IPS-NIHi11 (cell line): ENCODE measurements around the gene ERCC6L2.

Source experiments
- DNase-seq: peaks from one replicate; pipeline ENCODE4 v3.0.0; 2012; ENCODE audit warnings: mixed read lengths, low spot score

Gene ERCC6L2

GRCh38 chr9:95862343-95862742, 13.1 kb upstream of the ERCC6L2 start:
- no peak for DNase-seq

DNA sequence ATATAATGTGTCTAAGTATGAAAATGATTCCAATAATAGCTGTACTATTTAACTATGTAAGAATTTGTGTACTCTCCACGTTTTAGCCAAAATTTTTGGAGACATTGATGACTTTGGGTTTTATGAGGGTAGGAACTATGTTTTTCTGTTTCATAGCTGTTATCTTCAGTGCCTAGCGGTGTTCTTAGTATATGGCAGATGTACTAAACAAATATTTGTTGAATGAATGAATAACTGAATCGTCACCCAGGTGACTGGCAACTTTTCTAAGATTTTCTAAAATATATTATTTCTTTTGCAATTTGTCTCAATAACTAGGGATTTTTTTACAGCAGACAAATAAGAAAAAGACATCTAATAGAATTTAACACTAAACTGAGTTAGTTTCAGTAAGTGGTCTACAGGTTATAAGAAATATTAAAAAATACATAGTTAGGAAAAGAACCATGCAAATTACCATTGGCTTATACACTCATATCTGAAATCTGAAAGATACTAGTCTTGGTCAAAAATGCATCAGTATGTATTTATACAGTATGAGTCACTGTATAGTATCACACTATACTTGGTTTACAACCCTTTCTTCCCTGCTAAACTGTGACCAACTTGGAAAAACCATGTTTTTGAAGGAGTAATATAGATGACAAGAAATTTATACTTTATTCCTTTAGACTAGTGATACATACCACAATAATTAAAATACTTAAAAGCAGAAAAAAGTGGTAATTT, 10.5 kb upstream of the ERCC6L2 start:
- DNase-seq, result no peak

- DNase-seq, result no peak
Observed at GRCh38 chr9:95870352-95870751, 5.1 kb upstream of the ERCC6L2 start.

- DNase-seq, result no peak
Observed at GRCh38 chr9:95870906-95871305, 4.6 kb upstream of the ERCC6L2 start.

DNA sequence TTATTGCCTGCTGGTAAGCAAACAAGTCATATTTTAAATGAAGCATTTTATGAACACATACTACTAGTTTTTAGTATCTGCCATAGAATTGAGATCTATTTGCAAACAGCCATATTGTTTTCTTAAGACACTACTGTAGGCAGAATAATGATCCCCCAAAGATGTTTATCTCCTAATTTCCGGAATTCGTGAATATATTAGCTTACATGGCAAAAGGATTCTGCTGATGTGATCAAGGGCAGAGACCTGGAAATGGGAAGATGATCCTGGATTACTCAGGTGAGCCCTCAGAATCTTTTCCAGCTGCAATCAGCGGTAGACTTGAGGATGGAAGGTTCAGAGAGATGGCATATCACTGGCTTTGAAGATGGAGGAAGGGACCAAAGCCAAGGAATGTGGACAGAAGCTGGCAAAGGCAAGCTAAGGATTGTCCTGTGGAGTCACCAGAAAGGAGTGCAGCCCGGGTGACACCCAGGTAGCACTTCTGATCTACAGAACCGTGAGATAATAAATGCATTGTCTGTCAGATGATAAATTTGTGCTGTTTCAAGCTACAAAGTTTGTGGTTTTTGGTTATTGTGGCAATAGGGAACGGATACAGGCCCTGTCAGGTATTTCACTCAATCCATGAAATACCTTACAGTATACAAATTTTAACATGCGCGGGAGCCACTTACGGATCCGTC, 1.0 kb upstream of the ERCC6L2 start:
- DNase-seq, result no peak

DNA sequence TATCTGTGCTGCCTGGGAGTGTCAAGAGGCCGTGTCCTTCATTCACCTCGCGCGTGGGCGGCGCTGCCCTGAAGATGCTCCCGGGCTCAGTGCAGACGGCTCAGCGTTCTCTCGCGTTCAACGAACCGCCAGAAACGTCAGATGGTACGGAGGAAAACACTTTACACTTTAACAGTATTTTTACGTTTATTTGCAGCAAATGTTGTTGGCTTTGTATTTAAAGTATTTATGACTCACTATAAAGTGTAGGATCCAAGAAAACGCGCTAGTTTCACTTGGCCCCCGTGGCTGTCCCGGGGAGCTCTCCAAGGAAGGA, 544 bp upstream of the ERCC6L2 start:
- peak; percentile 33 for DNase-seq

GRCh38 chr9:95876138-95876444, 600 bp downstream of the ERCC6L2 start:
- DNase-seq, result no peak

- no peak for DNase-seq
Observed at GRCh38 chr9:95876595-95876994, 1.1 kb downstream of the ERCC6L2 start.

GRCh38 chr9:95877984-95878383, 2.5 kb downstream of the ERCC6L2 start:
- no peak for DNase-seq

DNA sequence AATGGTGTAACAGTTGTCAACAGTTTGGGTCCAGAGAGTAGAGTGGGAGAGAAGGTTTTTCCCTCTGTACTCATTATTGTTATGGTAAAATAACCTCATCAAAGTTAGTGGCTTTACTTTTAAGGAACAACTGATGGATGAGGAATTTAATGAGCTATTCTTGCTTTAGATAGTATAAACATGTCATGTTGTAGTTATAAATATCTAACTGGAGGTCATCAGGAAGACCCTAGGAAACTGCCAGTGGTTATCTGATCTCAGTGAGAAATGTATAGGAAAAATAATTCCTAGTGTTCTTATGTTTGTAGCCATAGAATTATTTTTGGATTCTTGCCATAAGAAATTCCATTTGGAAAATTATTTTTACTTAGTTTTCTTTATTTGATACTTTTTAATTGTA, 4.1 kb downstream of the ERCC6L2 start:
- no peak for DNase-seq

DNA sequence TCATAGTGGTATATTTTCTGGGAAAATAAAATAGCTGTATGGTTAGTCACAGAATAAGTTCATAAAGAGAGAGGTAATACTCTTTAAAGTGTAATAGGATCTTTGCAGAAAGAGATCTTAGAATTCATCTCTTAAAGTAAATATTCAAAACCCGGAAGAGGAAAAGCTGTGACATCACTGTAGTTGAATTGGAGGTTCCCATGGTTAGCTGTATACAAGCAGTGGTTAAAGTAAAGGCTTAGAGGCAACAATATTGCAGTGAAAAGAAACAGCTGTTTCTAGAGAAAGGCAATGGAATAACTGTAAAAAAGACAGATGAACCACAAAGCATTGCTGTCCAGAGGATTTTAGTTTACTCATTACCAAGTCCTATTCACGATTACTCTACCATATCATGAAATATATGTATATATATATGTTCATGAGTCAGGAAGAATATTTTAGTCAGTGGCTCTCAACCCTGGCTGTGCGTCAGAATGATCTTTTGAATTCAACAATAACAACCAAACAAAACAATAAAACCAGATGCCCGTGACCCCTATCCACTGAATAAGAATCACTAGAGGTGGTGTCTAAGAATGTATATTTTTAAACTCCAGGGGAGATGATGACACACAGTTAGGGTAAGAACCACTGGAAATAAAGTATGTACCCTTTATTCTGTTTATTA, 4.7 kb downstream of the ERCC6L2 start:
- DNase-seq, result no peak

GRCh38 chr9:95887926-95888497, 12.5 kb downstream of the ERCC6L2 start:
- DNase-seq, result no peak

GRCh38 chr9:95890594-95890993, 15.1 kb downstream of the ERCC6L2 start:
- DNase-seq, result no peak

DNA sequence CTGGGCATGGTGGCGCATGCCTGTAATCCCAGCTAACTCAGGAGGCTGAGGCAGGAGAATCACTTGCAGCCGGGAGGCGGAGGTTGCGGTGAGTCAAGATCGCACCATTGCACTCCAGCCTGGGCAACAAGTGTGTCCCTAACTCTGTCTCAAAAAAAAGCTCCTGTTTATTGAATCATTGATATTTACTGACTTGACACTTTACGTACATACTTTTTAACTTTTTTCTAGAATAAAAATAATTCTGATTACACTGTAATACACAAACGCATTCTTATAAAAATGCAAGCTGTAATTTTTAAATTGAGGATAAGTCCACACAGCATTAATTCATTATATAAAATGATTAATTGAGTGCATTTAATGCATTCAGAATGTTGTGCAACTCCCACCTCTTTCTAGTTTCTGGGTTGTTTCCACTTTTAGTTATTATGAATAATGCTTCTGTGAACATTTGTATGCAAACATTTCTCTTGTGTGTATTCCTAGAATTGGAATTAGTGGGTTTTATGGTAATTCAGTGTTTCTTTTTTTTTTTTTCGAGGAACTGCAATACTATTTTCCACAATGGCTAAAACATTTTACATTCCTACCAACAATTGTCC, 15.7 kb downstream of the ERCC6L2 start:
- DNase-seq, result no peak

DNA sequence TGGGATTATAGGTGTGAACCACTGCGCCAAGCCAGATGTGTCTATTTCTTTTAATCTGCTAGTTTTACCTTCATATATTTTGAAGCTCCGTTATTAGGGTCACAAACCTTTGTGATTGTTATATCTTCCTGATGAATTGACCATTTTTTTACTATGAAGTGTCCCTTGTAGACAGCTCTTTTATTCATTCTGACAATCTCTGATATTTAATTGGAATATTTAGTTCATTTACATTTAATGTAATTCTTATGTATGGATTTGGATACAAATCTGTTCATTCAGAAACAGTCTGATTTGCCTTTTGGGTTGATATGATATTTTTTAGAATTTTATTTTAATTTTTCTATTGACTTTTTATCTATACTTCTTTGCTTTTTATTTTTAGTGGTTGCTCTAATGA, 17.2 kb downstream of the ERCC6L2 start:
- DNase-seq, result no peak

- no peak for DNase-seq
Observed at GRCh38 chr9:95896580-95896979, 21.1 kb downstream of the ERCC6L2 start.

GRCh38 chr9:95901506-95901905, 26.0 kb downstream of the ERCC6L2 start:
- peak; percentile 3 for DNase-seq

- no peak for DNase-seq
Observed at GRCh38 chr9:95903398-95903797, 27.9 kb downstream of the ERCC6L2 start.

DNA sequence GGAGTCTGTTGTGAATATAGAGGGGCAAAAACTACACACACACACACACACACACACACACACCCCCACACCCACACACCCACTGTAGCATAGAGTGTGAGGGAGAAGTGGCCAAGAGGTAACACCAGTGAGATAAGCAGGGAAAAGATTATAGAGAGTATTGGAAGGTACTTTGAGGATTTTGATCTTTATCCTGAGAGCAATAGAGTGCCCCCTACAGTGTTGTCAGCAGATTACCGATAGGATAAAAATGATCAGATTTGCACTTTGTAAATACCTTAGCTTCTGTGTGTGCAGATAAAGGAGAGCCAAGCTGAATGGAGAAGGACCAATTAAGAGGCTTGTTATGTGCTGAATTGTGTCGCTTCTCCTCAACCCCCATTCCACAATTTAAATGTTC, 32.3 kb downstream of the ERCC6L2 start:
- peak; percentile 8 for DNase-seq

DNA sequence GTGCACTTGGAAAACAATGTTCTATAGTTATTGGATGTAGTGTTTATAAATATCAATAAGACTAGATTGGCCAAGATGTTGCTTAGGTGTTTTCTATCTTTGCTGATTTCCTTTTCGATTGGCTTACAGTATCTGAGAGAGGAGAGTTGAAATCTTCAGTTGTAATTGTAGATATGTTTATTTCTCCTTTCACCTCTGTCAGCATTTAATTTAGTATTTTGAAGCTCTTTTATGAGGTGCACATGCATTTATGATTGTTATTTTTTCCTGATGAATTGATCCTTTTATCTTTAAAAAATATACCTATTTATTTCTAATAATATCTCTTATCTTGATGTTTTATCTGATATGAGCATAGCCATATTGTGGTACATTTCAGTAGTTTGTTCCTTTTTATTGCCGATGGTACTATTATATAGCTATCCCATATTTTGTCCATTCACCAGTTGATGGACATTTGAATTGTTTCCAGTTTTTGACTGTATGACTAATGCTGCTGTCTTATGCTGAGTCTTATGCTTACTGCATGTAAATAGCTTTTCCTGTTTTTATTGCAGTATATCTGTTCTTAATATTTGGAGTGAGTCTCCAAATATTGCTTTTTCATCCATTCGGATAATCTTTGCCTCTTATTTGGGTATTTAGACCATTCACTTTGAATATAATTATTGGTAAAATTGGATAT, 34.7 kb downstream of the ERCC6L2 start:
- DNase-seq, result no peak

- no peak for DNase-seq
Observed at GRCh38 chr9:95910770-95911340, 35.4 kb downstream of the ERCC6L2 start.

GRCh38 chr9:95912773-95913172, 37.3 kb downstream of the ERCC6L2 start:
- DNase-seq, result no peak
